Left lobe of liver (tissue), 2 donors: ENCODE measurements around the gene ARHGAP31. TPM values are rescaled to one million over a fixed set of nuclear protein-coding genes. Genes with fewer than 3 reads are reported as not detected.

Experiments
- ATAC-seq: fragments of 200-7000 bp; cut with Tn5 transposase; one replicate; pipeline ENCODE4 v1.9.1; 2020; ENCODE audit warnings: mild to moderate bottlenecking, moderate library complexity
- DNase-seq: peaks from one replicate; pipeline ENCODE4 v3.0.0-alpha.2; 2020; ENCODE audit warnings: low spot score
- total RNA-seq: library from RNA; stranded (reverse); gene quantifications from one replicate; pipeline ENCODE4 v1.2.1, GENCODE V29; 2021
- donor health status: DM: no; HTN: no; CAD: no; lungs with moderate emphysema.
- donor health status: DM: no; HTN: yes; CAD: no.

Gene ARHGAP31
- total RNA-seq, 1 donor from 2014 or later, result 2.9 TPM

- no peak for DNase-seq
- no peak for ATAC-seq
These were observed 80.9 kb downstream of the ARHGAP31 start for GRCh38 chr3:119375106-119375505.

- DNase-seq, result no peak
These were observed 81.3 kb downstream of the ARHGAP31 start for GRCh38 chr3:119375510-119375909.

GRCh38 chr3:119376758-119377157, 82.6 kb downstream of the ARHGAP31 start:
- DNase-seq, result no peak
- no peak for ATAC-seq

More at GRCh38 chr3:119375510-119375909, 81.3 kb downstream of the ARHGAP31 start:
- ATAC-seq, result no peak

- DNase-seq (no peak), ATAC-seq (no peak)
These were observed 84.1 kb downstream of the ARHGAP31 start for GRCh38 chr3:119378259-119378803.

GRCh38 chr3:119380697-119381096, 86.5 kb downstream of the ARHGAP31 start:
- peak; percentile 40 for ATAC-seq
- no peak for DNase-seq

- ATAC-seq, result no peak
- DNase-seq, result no peak
These were observed 88.0 kb downstream of the ARHGAP31 start for GRCh38 chr3:119382134-119382533.

GRCh38 chr3:119388577-119388976, 94.4 kb downstream of the ARHGAP31 start:
- ATAC-seq, result no peak
- no peak for DNase-seq

GRCh38 chr3:119395923-119396358, 101.8 kb downstream of the ARHGAP31 start:
- no peak for ATAC-seq
- no peak for DNase-seq

GRCh38 chr3:119396870-119397269, 102.7 kb downstream of the ARHGAP31 start:
- DNase-seq (no peak), ATAC-seq (no peak)

- DNase-seq, result no peak
- ATAC-seq, result no peak
These were observed 106.3 kb downstream of the ARHGAP31 start for GRCh38 chr3:119400466-119400865.

GRCh38 chr3:119401069-119401468, 106.9 kb downstream of the ARHGAP31 start:
- ATAC-seq, result no peak
- no peak for DNase-seq

- no peak for DNase-seq
- ATAC-seq, result no peak
These were observed 107.6 kb downstream of the ARHGAP31 start for GRCh38 chr3:119401503-119402440.

- ATAC-seq (no peak), DNase-seq (no peak)
These were observed 108.6 kb downstream of the ARHGAP31 start for GRCh38 chr3:119402791-119403190.

- DNase-seq (no peak), ATAC-seq (no peak)
These were observed 109.0 kb downstream of the ARHGAP31 start for GRCh38 chr3:119403201-119403600.

GRCh38 chr3:119405315-119405714, 111.1 kb downstream of the ARHGAP31 start:
- ATAC-seq, result no peak

GRCh38 chr3:119408243-119408950, 114.2 kb downstream of the ARHGAP31 start:
- DNase-seq, result no peak
- no peak for ATAC-seq

More at GRCh38 chr3:119405315-119405714, 111.1 kb downstream of the ARHGAP31 start:
- DNase-seq, result no peak

GRCh38 chr3:119409844-119410243, 115.7 kb downstream of the ARHGAP31 start:
- ATAC-seq (no peak), DNase-seq (no peak)

- DNase-seq, result no peak
- no peak for ATAC-seq
These were observed 119.6 kb downstream of the ARHGAP31 start for GRCh38 chr3:119413603-119414280.

- no peak for DNase-seq
- no peak for ATAC-seq
These were observed 122.7 kb downstream of the ARHGAP31 start for GRCh38 chr3:119416873-119417272.

- DNase-seq (no peak), ATAC-seq (no peak)
These were observed 123.8 kb downstream of the ARHGAP31 start for GRCh38 chr3:119417771-119418512.
